ENCODE data around the gene STAM. TPM values are rescaled to one million over a fixed set of nuclear protein-coding genes. Genes with fewer than 3 reads are reported as not detected.
A peak's percentile ranks its signal among the peaks of the same experiment; 100 is the strongest.
"Not testable (repeated sequence)": the region's sequence is repeated elsewhere in the genome, so short reads cannot be mapped to it uniquely, and the experiment has no call there.

Gene STAM
- total RNA-seq, 1 donor from 2014 or later, result 25.0 TPM

DNA sequence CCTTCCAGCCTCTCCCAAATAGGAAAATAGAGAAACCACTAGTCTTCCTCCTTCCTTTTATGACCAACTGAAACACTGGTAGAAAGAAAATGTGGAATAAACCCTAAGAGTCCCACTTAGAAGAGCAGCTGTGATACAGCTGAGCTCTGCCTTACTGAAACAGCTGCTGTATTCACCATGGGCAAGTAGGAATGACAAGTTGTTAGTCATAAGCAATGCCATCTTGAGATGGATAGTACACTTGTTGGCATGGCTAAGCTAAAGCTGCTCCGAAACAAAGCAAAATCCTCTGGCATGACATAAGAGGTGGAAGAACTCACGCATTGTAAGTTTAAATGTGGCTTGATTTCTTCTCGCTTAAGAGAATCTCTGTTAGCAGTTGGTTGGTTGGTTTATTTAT lies 59.8 kb downstream of the STAM start:
- Mint-ChIP-seq H3K36me3 (ENCODE audit: low read depth) (peaks cover 27% of the 10 kb centered on the region), H3K27me3 (no peaks in the 10 kb centered on the region), H3K4me1 (no peaks in the 10 kb centered on the region), H3K4me3 (no peak overlapping the region), H3K27ac (no peak overlapping the region), H3K9me3 (no peaks in the 10 kb centered on the region)
- no peak for DNase-seq
- intact Hi-C loops (cut with micrococcal nuclease), result loop anchor here (5.0 kb wide), 1 partner anchor 61 kb away; the partner anchor contains the start of gene STAM

DNA sequence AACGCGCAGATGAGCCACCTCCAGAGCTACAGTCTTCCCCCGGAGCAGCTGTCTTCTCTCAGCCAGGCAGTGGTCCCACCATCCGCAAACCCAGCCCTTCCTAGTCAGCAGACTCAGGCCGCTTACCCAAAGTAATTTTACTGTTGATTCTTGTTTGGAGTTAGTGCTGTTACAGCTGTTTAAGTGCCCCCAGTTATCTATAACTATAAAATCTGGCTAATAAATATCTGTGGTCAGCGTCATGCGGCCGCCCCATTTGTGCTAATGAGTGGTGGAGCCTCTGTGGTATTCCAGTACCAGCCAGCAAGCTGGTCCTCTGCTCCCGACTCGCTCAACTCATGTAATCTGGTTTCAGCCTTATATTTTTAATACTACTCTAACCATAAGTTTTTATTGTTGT lies 64.9 kb downstream of the STAM start:
- Mint-ChIP-seq H3K36me3 (ENCODE audit: low read depth) (peaks cover 37% of the 10 kb centered on the region), H3K9me3 (no peaks in the 10 kb centered on the region), H3K27ac (no peak overlapping the region)

DNA sequence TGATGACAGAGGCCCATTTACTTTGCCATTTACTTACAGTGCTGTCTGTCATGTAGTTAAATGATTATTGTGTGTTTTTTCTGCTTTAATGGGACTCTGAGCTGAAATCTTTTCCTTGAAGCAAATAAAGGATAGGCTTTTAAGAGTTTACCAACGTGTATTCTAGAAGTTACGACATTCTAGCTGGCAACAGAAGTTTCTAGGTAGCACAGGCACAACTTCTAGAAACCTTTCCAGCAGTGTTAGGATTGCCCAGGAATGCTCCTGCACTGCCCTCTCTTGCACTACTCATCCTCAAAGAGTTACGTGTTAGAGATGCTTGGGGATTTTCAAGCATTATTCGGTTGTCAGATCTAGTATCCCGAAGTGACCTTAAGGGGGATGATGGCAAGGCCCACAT lies 65.5 kb downstream of the STAM start:
- peaks cover 39% of the 10 kb centered on the region for H3K36me3 Mint-ChIP-seq (ENCODE audit: low read depth)
- H3K27ac Mint-ChIP-seq, result no peak overlapping the region
- intact Hi-C loops (cut with micrococcal nuclease), result no loop called here
- DNase-seq, result no peak
- H3K4me3 Mint-ChIP-seq, result no peak overlapping the region
- no peaks in the 10 kb centered on the region for H3K4me1 Mint-ChIP-seq
- H3K9me3 Mint-ChIP-seq, result no peaks in the 10 kb centered on the region
- H3K27me3 Mint-ChIP-seq, result no peaks in the 10 kb centered on the region

More for the DNA sequence above, 64.9 kb downstream of the STAM start:
- intact Hi-C loops (cut with micrococcal nuclease), result no loop called here
- no peak overlapping the region for H3K4me3 Mint-ChIP-seq
- H3K4me1 Mint-ChIP-seq, result no peaks in the 10 kb centered on the region
- DNase-seq, result no peak
- no peaks in the 10 kb centered on the region for H3K27me3 Mint-ChIP-seq

DNA sequence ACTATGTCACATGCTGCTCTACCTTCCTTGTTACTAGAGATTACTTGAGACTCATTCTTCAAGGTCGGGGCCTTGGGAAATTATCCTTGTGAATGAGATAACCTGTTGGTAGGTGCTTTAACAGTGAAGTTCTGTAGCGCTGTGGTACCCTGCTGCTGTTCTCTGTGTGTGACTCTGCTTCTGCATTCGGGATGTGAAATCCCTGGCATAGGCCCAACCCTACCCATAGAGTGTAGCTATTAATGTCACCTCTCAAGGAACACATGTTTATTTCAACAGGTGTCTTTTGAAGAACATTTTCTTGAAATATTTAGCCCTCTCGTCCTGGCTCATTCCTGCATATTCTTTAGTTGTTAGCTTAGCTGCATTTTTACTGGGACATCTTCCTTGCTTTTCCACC lies 66.2 kb downstream of the STAM start:
- no peak for DNase-seq
- no peak overlapping the region for H3K4me3 Mint-ChIP-seq
- H3K27ac Mint-ChIP-seq, result no peak overlapping the region
- no peaks in the 10 kb centered on the region for H3K9me3 Mint-ChIP-seq
- no peaks in the 10 kb centered on the region for H3K4me1 Mint-ChIP-seq
- H3K36me3 Mint-ChIP-seq (ENCODE audit: low read depth), result peaks cover 42% of the 10 kb centered on the region
- intact Hi-C loops (cut with micrococcal nuclease), result no loop called here
- no peaks in the 10 kb centered on the region for H3K27me3 Mint-ChIP-seq

DNA sequence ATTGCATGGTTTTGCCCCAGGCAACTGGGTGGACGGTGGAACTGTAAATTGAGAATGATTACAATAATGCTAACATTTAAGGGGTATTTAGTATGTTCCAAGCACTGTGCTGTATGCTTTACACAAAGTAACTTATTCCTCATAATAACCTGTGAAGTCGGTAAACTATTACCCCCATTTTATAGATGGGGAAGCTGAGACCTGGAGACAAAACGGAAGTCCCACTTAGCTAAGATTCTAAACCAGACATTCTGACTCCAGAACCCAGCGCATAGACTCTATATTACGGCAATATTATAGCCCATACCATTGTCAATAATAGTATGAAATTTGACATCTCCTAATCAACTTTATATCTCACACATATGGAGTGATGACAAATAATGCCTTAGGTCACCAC lies 68.1 kb downstream of the STAM start:
- no peak for DNase-seq
- Mint-ChIP-seq H3K4me3 (no peak overlapping the region), H3K9me3 (no peaks in the 10 kb centered on the region), H3K4me1 (no peaks in the 10 kb centered on the region), H3K27me3 (no peaks in the 10 kb centered on the region), H3K36me3 (ENCODE audit: low read depth) (peaks cover 49% of the 10 kb centered on the region), H3K27ac (no peak overlapping the region)
- intact Hi-C loops (cut with micrococcal nuclease), result no loop called here

DNA sequence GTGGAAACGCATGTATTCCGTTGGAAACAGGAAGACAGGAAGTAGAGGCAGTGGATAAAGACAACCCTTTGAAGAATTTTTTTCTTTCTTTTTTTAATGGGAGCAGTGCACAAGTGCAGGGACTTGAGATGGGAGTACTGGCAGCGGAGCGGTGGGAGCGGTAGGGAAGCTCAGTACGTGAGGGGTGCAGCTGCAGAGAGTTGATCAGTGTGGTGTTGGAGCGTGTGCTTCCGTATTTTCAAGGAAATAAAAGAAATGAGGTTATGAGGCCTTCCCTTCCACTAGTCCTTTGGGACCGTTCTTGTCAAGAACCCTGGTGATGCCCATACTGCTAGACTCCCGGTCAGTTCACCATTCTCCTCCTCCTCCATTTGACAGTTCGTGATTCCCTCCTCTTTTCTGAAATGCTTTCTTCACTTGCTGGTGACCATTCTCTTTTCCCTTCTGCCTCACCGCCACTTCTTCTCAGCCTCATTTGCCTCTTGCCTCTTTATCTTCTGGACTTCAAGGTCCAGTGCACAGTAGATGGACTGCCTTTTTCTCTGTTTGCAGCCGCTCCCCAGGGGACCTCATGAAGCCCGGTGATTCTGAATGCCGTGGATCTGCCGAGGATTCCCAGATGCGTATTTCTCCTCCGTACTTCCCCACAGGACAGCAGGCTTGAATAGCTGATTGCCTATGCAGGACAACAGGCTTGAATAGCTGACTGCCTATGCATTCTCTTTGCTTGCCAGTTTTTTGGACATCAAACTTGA lies 68.9 kb downstream of the STAM start:
- no peak for DNase-seq
- Mint-ChIP-seq H3K27ac (no peak overlapping the region), H3K27me3 (no peaks in the 10 kb centered on the region), H3K4me1 (no peaks in the 10 kb centered on the region), H3K36me3 (ENCODE audit: low read depth) (peaks cover 52% of the 10 kb centered on the region), H3K9me3 (no peaks in the 10 kb centered on the region), H3K4me3 (no peak overlapping the region)
- intact Hi-C loops (cut with micrococcal nuclease), result no loop called here

DNA sequence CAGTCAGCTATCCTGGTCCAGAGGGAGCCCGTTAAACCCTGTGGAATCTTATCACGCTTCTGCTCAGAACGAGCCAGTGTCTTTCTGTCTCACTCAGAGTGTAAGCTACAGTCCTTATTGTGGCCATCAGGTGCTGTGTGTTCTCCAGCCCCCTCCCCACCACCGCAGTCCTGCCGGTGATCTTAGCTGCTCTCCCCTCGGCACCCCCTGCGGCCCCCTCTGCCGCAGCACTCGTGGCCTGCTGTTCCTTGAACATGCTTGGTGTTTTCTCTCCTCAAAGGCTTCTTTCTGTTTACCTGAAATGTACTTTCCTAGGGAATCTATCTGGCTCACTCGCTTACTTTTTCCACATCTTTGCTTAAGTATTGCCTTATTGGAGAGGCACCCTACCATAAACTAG lies 69.8 kb downstream of the STAM start:
- Mint-ChIP-seq H3K27me3 (no peaks in the 10 kb centered on the region), H3K27ac (no peak overlapping the region), H3K9me3 (no peaks in the 10 kb centered on the region), H3K4me1 (no peaks in the 10 kb centered on the region), H3K36me3 (ENCODE audit: low read depth) (peaks cover 57% of the 10 kb centered on the region), H3K4me3 (no peak overlapping the region)
- DNase-seq, result no peak
- intact Hi-C loops (cut with micrococcal nuclease), result no loop called here

DNA sequence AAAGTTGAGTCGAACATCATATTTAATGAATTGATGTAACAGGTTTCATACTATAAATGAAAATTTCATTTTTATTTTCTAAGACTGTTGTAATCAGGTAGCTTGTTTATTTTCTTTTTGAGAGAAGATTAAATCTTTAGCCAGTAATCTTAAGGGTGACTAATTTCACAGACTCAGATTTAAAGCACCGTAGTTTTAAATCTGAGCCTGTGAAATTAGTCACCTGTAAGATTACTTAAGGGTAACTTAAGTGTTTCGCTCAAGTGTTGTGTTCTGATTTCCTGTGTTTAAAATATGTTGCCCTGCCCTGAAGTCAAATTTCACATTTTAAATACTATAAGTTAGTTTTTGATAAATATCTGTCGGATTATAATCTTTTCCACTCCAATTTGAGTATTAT lies 72.2 kb downstream of the STAM start:
- H3K27ac Mint-ChIP-seq, result no peak overlapping the region
- no peak overlapping the region for H3K4me3 Mint-ChIP-seq
- DNase-seq, result no peak
- H3K27me3 Mint-ChIP-seq, result no peaks in the 10 kb centered on the region
- intact Hi-C loops (cut with micrococcal nuclease), result no loop called here
- no peaks in the 10 kb centered on the region for H3K9me3 Mint-ChIP-seq
- H3K36me3 Mint-ChIP-seq (ENCODE audit: low read depth), result peaks cover 61% of the 10 kb centered on the region
- no peaks in the 10 kb centered on the region for H3K4me1 Mint-ChIP-seq

DNA sequence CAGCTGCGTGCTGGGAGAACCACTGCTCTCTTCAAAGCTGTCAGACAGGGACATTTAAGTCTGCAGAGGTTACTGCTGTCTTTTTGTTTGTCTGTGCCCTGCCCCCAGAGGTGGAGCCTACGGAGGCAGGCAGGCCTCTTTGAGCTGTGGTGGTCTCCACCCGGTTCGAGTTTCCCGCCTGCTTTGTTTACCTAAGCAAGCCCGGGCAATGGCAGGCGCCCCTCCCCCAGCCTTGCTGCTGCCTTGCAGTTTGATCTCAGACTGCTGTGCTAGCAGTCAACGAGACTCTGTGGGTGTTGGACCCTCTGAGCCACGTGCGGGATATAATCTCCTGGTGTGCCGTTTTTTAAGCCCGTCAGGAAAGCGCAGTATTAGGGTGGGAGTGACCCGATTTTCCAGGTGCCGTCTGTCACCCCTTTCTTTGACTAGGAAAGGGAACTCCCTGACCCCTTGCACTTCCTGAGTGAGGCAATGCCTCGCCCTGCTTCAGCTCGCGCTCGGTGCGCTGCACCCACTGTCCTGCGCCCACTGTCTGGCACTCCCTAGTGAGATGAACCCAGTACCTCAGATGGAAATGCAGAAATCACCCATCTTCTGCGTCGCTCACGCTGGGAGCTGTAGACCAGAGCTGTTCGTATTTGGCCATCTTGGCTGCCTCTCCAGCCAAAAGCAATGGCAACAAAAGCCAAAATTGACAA lies 78.5 kb downstream of the STAM start:
- H3K9me3 Mint-ChIP-seq; H3K27ac Mint-ChIP-seq; H3K27me3 Mint-ChIP-seq; H3K4me1 Mint-ChIP-seq; H3K4me3 Mint-ChIP-seq; intact Hi-C loops (cut with micrococcal nuclease): not testable (repeated sequence)
- H3K36me3 Mint-ChIP-seq (ENCODE audit: low read depth), result peaks cover 34% of the 10 kb centered on the region
- peak; percentile 35 for DNase-seq

DNA sequence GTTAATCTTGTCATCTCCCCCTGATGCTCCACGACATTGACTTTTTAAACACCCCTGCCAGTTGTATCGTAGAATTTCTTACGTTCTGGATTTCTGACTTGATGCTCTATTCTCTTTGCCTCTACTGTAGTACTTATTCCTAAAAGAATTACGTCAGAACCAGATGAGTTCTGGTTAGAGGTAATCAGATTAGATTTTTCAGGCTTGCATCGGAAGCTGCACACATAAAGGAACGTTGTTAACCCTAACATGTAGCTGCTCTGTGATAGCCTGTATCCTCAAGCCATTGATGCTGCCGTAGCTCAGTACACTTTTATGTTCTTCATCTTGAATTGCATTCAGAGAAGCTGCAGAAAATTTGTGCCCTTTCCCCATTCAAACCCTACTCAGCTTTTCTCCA lies 81.8 kb downstream of the STAM start:
- Mint-ChIP-seq H3K36me3 (ENCODE audit: low read depth) (peaks cover 17% of the 10 kb centered on the region), H3K27ac (no peak overlapping the region), H3K4me1 (no peaks in the 10 kb centered on the region), H3K9me3 (no peaks in the 10 kb centered on the region), H3K27me3 (no peaks in the 10 kb centered on the region), H3K4me3 (no peak overlapping the region)
- intact Hi-C loops (cut with micrococcal nuclease), result no loop called here
- DNase-seq, result peak; percentile 24

DNA sequence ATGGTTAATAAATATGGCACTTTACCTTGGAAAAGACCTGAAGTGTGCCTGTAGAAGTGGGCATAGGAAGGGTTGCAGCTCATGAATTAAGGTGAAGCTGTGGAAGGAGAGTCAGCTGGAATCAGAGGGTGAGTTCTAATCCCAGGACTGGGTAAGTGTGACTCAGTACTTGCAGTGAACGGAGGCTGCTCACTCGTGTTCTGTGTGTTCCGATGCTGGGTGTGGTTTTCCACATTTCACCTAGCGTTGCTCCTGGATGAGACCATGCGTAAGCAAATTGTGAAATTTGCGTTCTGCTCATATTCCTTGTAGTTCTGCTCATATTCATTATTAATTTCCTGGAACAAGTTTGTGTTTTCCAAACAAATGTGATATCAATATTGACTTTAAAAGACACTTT lies 85.7 kb downstream of the STAM start:
- Mint-ChIP-seq H3K27me3 (no peaks in the 10 kb centered on the region), H3K27ac (no peak overlapping the region), H3K36me3 (ENCODE audit: low read depth) (peaks cover 2% of the 10 kb centered on the region), H3K9me3 (no peaks in the 10 kb centered on the region), H3K4me1 (no peaks in the 10 kb centered on the region), H3K4me3 (no peak overlapping the region)
- no peak for DNase-seq
- intact Hi-C loops (cut with micrococcal nuclease), result no loop called here

DNA sequence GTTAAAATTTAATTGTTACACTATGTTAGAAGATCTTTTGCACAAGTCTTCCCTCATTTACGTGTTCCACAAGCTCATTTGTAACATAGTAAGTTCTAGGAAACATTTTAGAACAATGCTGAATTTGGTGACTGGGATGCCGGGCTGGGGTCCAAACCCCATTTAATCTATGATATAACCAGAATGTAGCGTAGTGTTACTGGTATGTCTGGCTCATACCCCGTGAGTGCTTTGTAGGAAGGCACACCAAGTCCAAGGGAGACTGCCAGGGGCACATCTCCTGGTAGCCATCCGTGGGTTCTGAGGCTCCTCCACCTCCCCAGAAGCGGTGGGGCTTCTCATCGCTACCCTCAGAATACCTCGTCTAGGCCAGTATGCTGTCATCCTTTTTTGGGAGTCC lies 86.7 kb downstream of the STAM start:
- intact Hi-C loops (cut with micrococcal nuclease), result no loop called here
- peaks cover under 1% of the 10 kb centered on the region for H3K36me3 Mint-ChIP-seq (ENCODE audit: low read depth)
- peak; percentile 45 for DNase-seq
- H3K4me3 Mint-ChIP-seq, result no peak overlapping the region
- H3K4me1 Mint-ChIP-seq, result no peaks in the 10 kb centered on the region
- H3K27me3 Mint-ChIP-seq, result no peaks in the 10 kb centered on the region
- H3K9me3 Mint-ChIP-seq, result no peaks in the 10 kb centered on the region
- no peak overlapping the region for H3K27ac Mint-ChIP-seq

DNA sequence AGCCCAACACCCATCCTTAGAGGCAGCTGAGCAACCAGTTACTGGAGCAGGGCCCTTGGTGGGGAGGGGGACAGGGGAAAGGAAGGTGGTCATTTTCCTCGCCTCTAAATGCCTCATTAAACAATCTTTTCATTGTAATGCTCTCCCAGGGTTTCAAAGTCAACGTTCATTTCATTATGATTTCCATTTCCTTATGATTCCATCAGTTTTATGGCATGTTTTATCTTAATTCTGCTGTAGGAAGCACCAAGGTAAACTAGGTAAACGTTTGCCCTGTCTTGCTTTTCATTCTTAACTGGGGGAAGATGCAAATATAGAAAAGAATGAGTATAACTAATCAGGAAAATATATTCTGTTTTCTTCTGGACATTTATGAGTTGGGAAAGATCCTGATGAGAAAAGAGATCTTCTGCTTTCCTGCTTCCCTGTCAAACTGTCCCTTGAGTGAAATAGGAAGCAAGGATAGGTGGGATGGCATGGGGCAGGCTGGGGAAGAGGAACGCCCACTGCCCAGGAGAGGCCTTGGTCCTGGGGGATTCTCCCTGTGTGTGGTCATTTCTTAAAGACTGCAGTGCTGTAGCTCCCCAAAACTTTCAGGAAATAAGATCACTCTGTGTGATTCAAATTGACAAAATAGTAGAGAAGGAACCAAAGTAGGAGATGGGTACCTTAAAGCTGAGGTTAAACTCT lies 87.5 kb downstream of the STAM start:
- Mint-ChIP-seq H3K27ac (no peak overlapping the region), H3K27me3 (no peaks in the 10 kb centered on the region), H3K9me3 (no peaks in the 10 kb centered on the region), H3K4me3 (no peak overlapping the region), H3K4me1 (no peaks in the 10 kb centered on the region), H3K36me3 (ENCODE audit: low read depth) (no peaks in the 10 kb centered on the region)
- intact Hi-C loops (cut with micrococcal nuclease), result no loop called here
- DNase-seq, result peak; percentile 37

DNA sequence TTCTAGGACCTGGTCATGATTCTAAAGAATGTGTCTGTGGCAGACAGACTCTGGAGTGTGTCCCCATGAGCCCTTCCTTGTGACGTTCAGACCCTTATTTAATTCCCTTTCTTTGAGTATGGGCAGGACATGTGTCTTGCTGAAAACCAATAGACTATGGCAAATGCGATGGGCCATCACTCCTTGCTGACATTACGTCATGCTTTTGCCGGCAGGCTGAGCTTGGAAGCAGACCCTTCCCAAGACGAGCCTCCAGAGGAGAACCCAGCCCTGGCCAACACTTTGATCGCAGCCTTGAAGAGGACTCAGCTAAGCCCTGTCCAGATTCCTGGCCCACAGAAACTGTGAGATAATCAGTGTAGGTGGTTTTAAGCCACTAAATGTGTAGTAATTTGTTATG lies 89.7 kb downstream of the STAM start:
- no peaks in the 10 kb centered on the region for H3K27me3 Mint-ChIP-seq
- H3K27ac Mint-ChIP-seq, result no peak overlapping the region
- H3K4me3 Mint-ChIP-seq, result no peak overlapping the region
- no peaks in the 10 kb centered on the region for H3K9me3 Mint-ChIP-seq
- peak; percentile 42 for DNase-seq
- intact Hi-C loops (cut with micrococcal nuclease), result no loop called here
- no peaks in the 10 kb centered on the region for H3K4me1 Mint-ChIP-seq
- no peaks in the 10 kb centered on the region for H3K36me3 Mint-ChIP-seq (ENCODE audit: low read depth)
